Measurements from ENCODE around the gene MT1X.
"Not testable (repeated sequence)": the region's sequence is repeated elsewhere in the genome, so short reads cannot be mapped to it uniquely, and the experiment has no call there.

MT1X gene

GRCh38 chr16:56715126-56715525 lies 32.9 kb downstream of the MT1X start:
- Mint-ChIP-seq H3K27me3 (ENCODE audit: low read depth) (peaks cover 11% of the 10 kb centered on the region), H3K36me3 (ENCODE audit: low read depth) (no peaks in the 10 kb centered on the region), H3K4me3 (no peak overlapping the region), H3K4me1 (peaks cover 5% of the 10 kb centered on the region), H3K9me3 (no peaks in the 10 kb centered on the region), H3K27ac (no peak overlapping the region)
- TF ChIP-seq CTCF (IDR thresholded peaks at IDR 0.05; ENCODE audit: unreplicated experiment in 3 of 3) = no peak

GRCh38 chr16:56716761-56717160 lies 34.5 kb downstream of the MT1X start:
- H3K36me3 Mint-ChIP-seq (ENCODE audit: low read depth) = no peaks in the 10 kb centered on the region
- TF ChIP-seq CTCF (IDR thresholded peaks at IDR 0.05; ENCODE audit: unreplicated experiment in 3 of 3) = no peak
- peaks cover 5% of the 10 kb centered on the region for H3K4me1 Mint-ChIP-seq
- H3K27me3 Mint-ChIP-seq (ENCODE audit: low read depth) = peaks cover 5% of the 10 kb centered on the region
- no peaks in the 10 kb centered on the region for H3K9me3 Mint-ChIP-seq
- H3K27ac Mint-ChIP-seq = no peak overlapping the region
- no peak overlapping the region for H3K4me3 Mint-ChIP-seq

- H3K36me3 Mint-ChIP-seq (ENCODE audit: low read depth); H3K27me3 Mint-ChIP-seq (ENCODE audit: low read depth); H3K4me1 Mint-ChIP-seq; H3K27ac Mint-ChIP-seq; H3K4me3 Mint-ChIP-seq; H3K9me3 Mint-ChIP-seq: not testable (repeated sequence)
Observed at GRCh38 chr16:56717532-56717931, 35.3 kb downstream of the MT1X start.

GRCh38 chr16:56722200-56722842 lies 40.1 kb downstream of the MT1X start:
- no peak overlapping the region for H3K4me3 Mint-ChIP-seq
- H3K36me3 Mint-ChIP-seq (ENCODE audit: low read depth) = no peaks in the 10 kb centered on the region
- H3K27me3 Mint-ChIP-seq (ENCODE audit: low read depth) = no peaks in the 10 kb centered on the region
- H3K27ac Mint-ChIP-seq = no peak overlapping the region
- peaks cover 5% of the 10 kb centered on the region for H3K9me3 Mint-ChIP-seq
- no peaks in the 10 kb centered on the region for H3K4me1 Mint-ChIP-seq
- TF ChIP-seq CTCF (IDR thresholded peaks at IDR 0.05; ENCODE audit: unreplicated experiment in 3 of 3) = no peak

- TF ChIP-seq CTCF (IDR thresholded peaks at IDR 0.05; ENCODE audit: unreplicated experiment in 3 of 3) = no peak
- Mint-ChIP-seq H3K27ac (no peak overlapping the region), H3K36me3 (ENCODE audit: low read depth) (no peaks in the 10 kb centered on the region), H3K4me3 (no peak overlapping the region), H3K9me3 (peaks cover 5% of the 10 kb centered on the region), H3K4me1 (peaks cover 5% of the 10 kb centered on the region), H3K27me3 (ENCODE audit: low read depth) (no peaks in the 10 kb centered on the region)
Observed at GRCh38 chr16:56724191-56724590, 41.9 kb downstream of the MT1X start.

- H3K4me3 Mint-ChIP-seq = no peak overlapping the region
- H3K27ac Mint-ChIP-seq = no peak overlapping the region
- TF ChIP-seq CTCF (IDR thresholded peaks at IDR 0.05; ENCODE audit: unreplicated experiment in 3 of 3) = no peak
- peaks cover 11% of the 10 kb centered on the region for H3K4me1 Mint-ChIP-seq
- H3K9me3 Mint-ChIP-seq = peaks cover 5% of the 10 kb centered on the region
- no peaks in the 10 kb centered on the region for H3K36me3 Mint-ChIP-seq (ENCODE audit: low read depth)
- no peaks in the 10 kb centered on the region for H3K27me3 Mint-ChIP-seq (ENCODE audit: low read depth)
Observed at GRCh38 chr16:56726283-56726682, 44.0 kb downstream of the MT1X start.
